COLO668 (cell line): Measurements from ENCODE around the gene MYBPH.

ENCODE experiments used
- DNase-seq: peaks from one replicate; lab custom pipeline; 2025; ENCODE audit not compliant: unreplicated experiment; lab: John Stamatoyannopoulos, UW

Gene MYBPH

GRCh38 chr1:203201516-203202205 lies 26.0 kb upstream of the MYBPH start:
- DNase-seq = no peak

- no peak for DNase-seq
Observed at GRCh38 chr1:203200916-203201315, 25.3 kb upstream of the MYBPH start.

GRCh38 chr1:203199816-203200571 lies 24.4 kb upstream of the MYBPH start:
- DNase-seq = no peak

GRCh38 chr1:203199481-203199815 lies 23.8 kb upstream of the MYBPH start:
- no peak for DNase-seq

- no peak for DNase-seq
Observed at GRCh38 chr1:203199002-203199401, 23.4 kb upstream of the MYBPH start.

GRCh38 chr1:203197625-203198024 lies 22.0 kb upstream of the MYBPH start:
- no peak for DNase-seq

GRCh38 chr1:203196371-203196770 lies 20.7 kb upstream of the MYBPH start:
- DNase-seq = no peak

- no peak for DNase-seq
Observed at GRCh38 chr1:203190949-203191348, 15.3 kb upstream of the MYBPH start.

- DNase-seq = no peak
Observed at GRCh38 chr1:203189951-203190352, 14.3 kb upstream of the MYBPH start.

GRCh38 chr1:203188686-203189232 lies 13.1 kb upstream of the MYBPH start:
- no peak for DNase-seq

GRCh38 chr1:203187689-203188264 lies 12.2 kb upstream of the MYBPH start:
- no peak for DNase-seq

- DNase-seq = no peak
Observed at GRCh38 chr1:203187304-203187685, 11.7 kb upstream of the MYBPH start.

- DNase-seq = no peak
Observed at GRCh38 chr1:203186446-203187303, 11.0 kb upstream of the MYBPH start, which contains the start of gene CHI3L1. TSS of gene CHI3L1 (minus strand) at chr1:203186704. CDS start at chr1:203186623, 81 bp downstream.

GRCh38 chr1:203186091-203186445 lies 10.4 kb upstream of the MYBPH start:
- DNase-seq = no peak

GRCh38 chr1:203185585-203185984 lies 10.0 kb upstream of the MYBPH start:
- DNase-seq = no peak

- DNase-seq = no peak
Observed at GRCh38 chr1:203185061-203185461, 9.4 kb upstream of the MYBPH start.

- DNase-seq = no peak
Observed at GRCh38 chr1:203184467-203184866, 8.8 kb upstream of the MYBPH start.

- DNase-seq = no peak
Observed at GRCh38 chr1:203183828-203184227, 8.2 kb upstream of the MYBPH start.

- no peak for DNase-seq
Observed at GRCh38 chr1:203182387-203182953, 6.8 kb upstream of the MYBPH start.

GRCh38 chr1:203181586-203182386 lies 6.2 kb upstream of the MYBPH start:
- no peak for DNase-seq
